ENCODE measurements around the gene DIP2C. TPM values are rescaled to one million over a fixed set of nuclear protein-coding genes. Genes with fewer than 3 reads are reported as not detected.

DIP2C gene
- total and polyA plus RNA-seq, 2 donors (not counting 1 experiment from before 2014, with no cell fraction given): 1.3 to 1.9 TPM

DNA sequence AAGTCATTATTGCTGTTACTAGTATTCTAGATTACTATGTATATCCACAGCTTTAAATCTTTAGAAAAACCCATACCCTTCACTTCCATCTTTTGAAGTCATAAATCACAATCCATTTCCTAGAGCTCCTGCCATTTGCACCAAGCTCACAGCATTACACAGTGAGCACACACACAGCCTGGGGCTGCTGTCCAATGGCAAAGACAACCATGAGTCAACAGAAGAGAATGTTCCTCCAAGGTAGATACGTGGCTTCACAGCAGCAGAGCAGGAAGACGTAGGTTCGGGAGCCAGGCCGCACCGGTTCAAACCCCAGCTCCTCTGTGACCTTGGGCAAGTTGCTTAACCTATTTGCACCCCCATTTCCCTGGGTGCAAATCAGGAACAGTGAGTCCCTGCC lies 234.6 kb downstream of the DIP2C start:
- H3K4me1 ChIP-seq (ENCODE audit: control insufficient read depth in 2 of 2, insufficient read depth in 2 of 2, low read length in 2 of 2): peaks cover 14 to 15% of the 10 kb centered on the region in 2 donors
- WGBS (ENCODE audit: insufficient coverage): 94% methylated on average over 5 of the region's 5 CpGs
- H3K27ac ChIP-seq (ENCODE audit: low read length in 2 of 2): no peak overlapping the region
- peaks cover 15% of the 10 kb centered on the region for H3K27me3 Mint-ChIP-seq
- H4K20me1 ChIP-seq (ENCODE audit: control insufficient read depth, insufficient read depth, low read length, poor library complexity, severe bottlenecking): no peaks in the 10 kb centered on the region
- ChIA-PET CTCF (no interaction called here), POLR2A (no interaction called here)
- intact Hi-C loops (cut with micrococcal nuclease): no loop called here
- no peak overlapping the region for H3K27ac Mint-ChIP-seq
- no peak for TF ChIP-seq CTCF (IDR thresholded peaks at IDR 0.05)
- TF ChIP-seq EZH2 (IDR thresholded peaks at IDR 0.05; ENCODE audit: borderline replicate concordance, insufficient read depth, low read depth, low read length, poor library complexity, severe bottlenecking): no peak
- DNase-seq (no peak), ATAC-seq (ENCODE audit: low read depth) (no peak)
- H3K79me2 ChIP-seq (ENCODE audit: control insufficient read depth, insufficient read depth, low read length): no peaks in the 10 kb centered on the region
- H2AFZ ChIP-seq (ENCODE audit: insufficient read depth, low read depth, low read length, poor library complexity, severe bottlenecking): no peak overlapping the region
- H3K27me3 ChIP-seq (replicated peaks in 1 of 4; ENCODE audit: control extremely low read depth in 1 of 4, control insufficient read depth in 3 of 4, insufficient read depth in 4 of 4, low read length in 3 of 4): peaks cover 0 to 4% (median 0%) of the 10 kb centered on the region in 4 experiments
- no peak overlapping the region for H3K4me3 ChIP-seq (ENCODE audit: control extremely low read depth in 1 of 5, extremely low read depth in 1 of 5, insufficient read depth in 1 of 5, low read depth in 2 of 5, low read length in 4 of 5)
- no peaks in the 10 kb centered on the region for H3K9me3 ChIP-seq (ENCODE audit: control extremely low read depth in 1 of 3, control insufficient read depth in 2 of 3, insufficient read depth in 1 of 3, low read length in 2 of 3)
- no peak overlapping the region for H3K4me3 Mint-ChIP-seq
- H3K9me3 Mint-ChIP-seq (ENCODE audit: insufficient read depth): no peaks in the 10 kb centered on the region
- H3K36me3 ChIP-seq (replicated peaks in 1 of 2; ENCODE audit: control extremely low read depth in 1 of 2, control insufficient read depth in 1 of 2, extremely low read depth in 1 of 2, insufficient read depth in 2 of 2, low read length in 1 of 2): no peaks in the 10 kb centered on the region
- H3K4me1 Mint-ChIP-seq: peaks cover 18% of the 10 kb centered on the region
- no peak overlapping the region for H3K4me2 ChIP-seq (replicated peaks; ENCODE audit: low read depth, low read length, poor library complexity, severe bottlenecking)
- no peak overlapping the region for H3K9ac ChIP-seq (ENCODE audit: low read length)

DNA sequence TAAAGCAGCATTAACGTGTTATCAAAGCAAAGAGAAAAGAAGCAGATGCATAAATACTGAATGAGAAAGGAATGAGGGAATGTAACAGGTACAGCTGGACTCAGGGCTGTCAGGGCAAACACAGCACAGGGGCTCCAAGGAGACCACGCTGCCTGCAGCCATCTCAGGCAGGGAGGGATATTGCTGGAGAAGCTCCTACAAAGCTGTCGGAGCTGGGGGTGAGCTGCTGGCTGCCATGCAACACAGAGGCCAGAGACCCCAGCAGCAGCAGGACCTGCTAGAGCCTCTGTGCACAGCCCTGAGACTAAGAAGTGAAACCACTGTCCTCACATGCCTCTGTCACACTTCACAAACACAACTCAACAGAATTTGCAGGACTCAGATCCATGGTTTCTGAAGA lies 235.8 kb downstream of the DIP2C start:
- no peak overlapping the region for H3K27ac Mint-ChIP-seq
- Histone ChIP-seq H3K4me1 (ENCODE audit: control insufficient read depth in 2 of 2, insufficient read depth in 2 of 2, low read length in 2 of 2) (peaks cover 14 to 15% of the 10 kb centered on the region in 2 donors), H3K4me3 (ENCODE audit: control extremely low read depth in 1 of 5, extremely low read depth in 1 of 5, insufficient read depth in 1 of 5, low read depth in 2 of 5, low read length in 4 of 5) (no peak overlapping the region), H3K36me3 (replicated peaks in 1 of 2; ENCODE audit: control extremely low read depth in 1 of 2, control insufficient read depth in 1 of 2, extremely low read depth in 1 of 2, insufficient read depth in 2 of 2, low read length in 1 of 2) (no peaks in the 10 kb centered on the region), H3K9me3 (ENCODE audit: control extremely low read depth in 1 of 3, control insufficient read depth in 2 of 3, insufficient read depth in 1 of 3, low read length in 2 of 3) (no peaks in the 10 kb centered on the region), H3K27ac (ENCODE audit: low read length in 2 of 2) (no peak overlapping the region), H4K20me1 (ENCODE audit: control insufficient read depth, insufficient read depth, low read length, poor library complexity, severe bottlenecking) (no peaks in the 10 kb centered on the region), H2AFZ (ENCODE audit: insufficient read depth, low read depth, low read length, poor library complexity, severe bottlenecking) (no peak overlapping the region), H3K9ac (ENCODE audit: low read length) (no peak overlapping the region), H3K4me2 (replicated peaks; ENCODE audit: low read depth, low read length, poor library complexity, severe bottlenecking) (no peak overlapping the region), H3K79me2 (ENCODE audit: control insufficient read depth, insufficient read depth, low read length) (no peaks in the 10 kb centered on the region), H3K27me3 (replicated peaks in 1 of 4; ENCODE audit: control extremely low read depth in 1 of 4, control insufficient read depth in 3 of 4, insufficient read depth in 4 of 4, low read length in 3 of 4) (peaks cover 0 to 4% (median 0%) of the 10 kb centered on the region in 4 experiments)
- H3K27me3 Mint-ChIP-seq: peaks cover 8% of the 10 kb centered on the region
- 92% methylated on average over 3 of the region's 3 CpGs for WGBS (ENCODE audit: insufficient coverage)
- no peaks in the 10 kb centered on the region for H3K9me3 Mint-ChIP-seq (ENCODE audit: insufficient read depth)
- intact Hi-C loops (cut with micrococcal nuclease): no loop called here
- ATAC-seq (ENCODE audit: low read depth) (no peak), DNase-seq (no peak)
- H3K4me3 Mint-ChIP-seq: no peak overlapping the region
- peaks cover 22% of the 10 kb centered on the region for H3K4me1 Mint-ChIP-seq
- TF ChIP-seq CTCF (IDR thresholded peaks at IDR 0.05) (no peak), EZH2 (IDR thresholded peaks at IDR 0.05; ENCODE audit: borderline replicate concordance, insufficient read depth, low read depth, low read length, poor library complexity, severe bottlenecking) (no peak)
- ChIA-PET CTCF (no interaction called here), POLR2A (no interaction called here)
